ENCODE data around the gene CD7.

The CD7 gene

DNA sequence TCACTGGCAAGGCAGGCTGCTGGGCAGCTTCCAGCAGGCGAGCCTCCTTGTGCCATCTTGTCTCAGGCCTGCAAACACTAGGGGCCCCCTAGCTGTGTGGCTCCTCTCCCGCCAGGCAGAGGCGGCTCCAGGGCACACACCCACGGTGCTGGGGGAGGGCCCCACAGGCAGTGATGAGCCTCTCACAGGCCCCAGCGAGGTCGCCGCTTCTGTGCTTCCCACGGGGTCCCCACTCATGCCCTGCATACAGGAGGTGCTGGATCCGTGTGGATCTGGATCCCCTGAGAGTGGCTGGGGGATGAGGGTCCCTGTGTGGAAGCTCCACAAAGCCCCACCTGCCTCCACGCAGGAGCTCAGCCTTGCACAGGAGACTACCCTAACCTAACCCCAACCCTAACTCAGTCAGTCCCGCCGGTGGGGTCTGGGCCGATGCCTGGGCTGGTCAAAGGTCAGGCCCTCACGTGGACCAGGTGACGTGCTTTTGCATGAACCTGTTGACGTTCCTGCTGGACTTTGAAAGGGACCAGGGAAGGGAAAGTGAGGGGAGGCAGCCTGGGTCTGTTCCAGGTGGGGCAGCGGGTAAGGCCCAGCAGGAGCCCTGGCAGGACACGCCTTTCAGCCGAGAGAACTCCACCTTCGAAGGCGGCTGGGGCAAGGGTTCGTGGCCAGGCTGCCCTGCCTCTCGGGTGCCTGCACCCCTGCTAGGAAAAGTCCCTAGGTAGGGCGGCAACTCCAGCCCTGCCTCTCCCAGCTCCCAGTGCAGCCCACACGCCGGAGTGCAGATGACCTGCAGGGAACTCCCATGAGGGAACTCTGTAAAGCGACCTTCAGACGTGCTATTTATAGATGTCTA lies 11.0 kb upstream of the CD7 start:
- DNase-seq = no peak

DNA sequence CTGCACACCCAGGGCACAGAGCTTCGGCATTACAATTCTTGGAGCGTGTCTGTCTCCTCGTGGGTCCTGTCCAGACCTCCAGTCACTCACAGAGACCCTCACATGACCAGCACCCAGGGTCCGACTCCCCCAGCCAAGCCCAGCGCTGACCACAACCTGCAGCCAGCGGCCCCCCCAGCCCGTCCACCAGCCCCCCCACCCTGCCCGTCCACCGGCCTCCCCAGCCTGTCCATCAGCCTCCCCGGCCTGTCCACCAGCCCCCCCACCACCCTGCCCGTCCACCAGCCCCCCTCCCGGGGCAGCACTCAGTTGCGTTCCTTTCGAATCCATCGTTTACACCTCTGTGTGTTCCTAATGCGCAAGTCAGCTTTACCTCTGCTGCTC lies 10.3 kb upstream of the CD7 start:
- DNase-seq = no peak

DNA sequence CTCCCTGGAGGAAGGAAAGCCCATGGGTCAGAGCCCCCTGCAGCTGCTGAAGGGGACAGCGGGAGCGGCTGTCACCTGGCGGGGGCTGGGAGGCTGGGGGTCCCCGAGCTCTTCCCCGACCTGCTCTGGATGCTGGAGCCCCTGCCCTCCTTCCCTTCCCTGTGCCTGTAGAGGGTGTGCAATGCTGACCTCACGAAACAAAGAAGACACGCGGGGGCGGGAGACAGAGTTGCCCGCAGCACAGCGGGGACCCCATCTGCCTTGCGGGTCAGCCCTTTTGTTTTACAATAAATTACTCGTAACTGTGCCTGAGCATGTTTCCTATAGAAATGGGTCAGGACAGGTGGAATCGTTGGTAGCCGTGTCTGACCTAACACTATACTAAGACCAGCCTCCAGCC lies 9.9 kb upstream of the CD7 start:
- DNase-seq = no peak

DNA sequence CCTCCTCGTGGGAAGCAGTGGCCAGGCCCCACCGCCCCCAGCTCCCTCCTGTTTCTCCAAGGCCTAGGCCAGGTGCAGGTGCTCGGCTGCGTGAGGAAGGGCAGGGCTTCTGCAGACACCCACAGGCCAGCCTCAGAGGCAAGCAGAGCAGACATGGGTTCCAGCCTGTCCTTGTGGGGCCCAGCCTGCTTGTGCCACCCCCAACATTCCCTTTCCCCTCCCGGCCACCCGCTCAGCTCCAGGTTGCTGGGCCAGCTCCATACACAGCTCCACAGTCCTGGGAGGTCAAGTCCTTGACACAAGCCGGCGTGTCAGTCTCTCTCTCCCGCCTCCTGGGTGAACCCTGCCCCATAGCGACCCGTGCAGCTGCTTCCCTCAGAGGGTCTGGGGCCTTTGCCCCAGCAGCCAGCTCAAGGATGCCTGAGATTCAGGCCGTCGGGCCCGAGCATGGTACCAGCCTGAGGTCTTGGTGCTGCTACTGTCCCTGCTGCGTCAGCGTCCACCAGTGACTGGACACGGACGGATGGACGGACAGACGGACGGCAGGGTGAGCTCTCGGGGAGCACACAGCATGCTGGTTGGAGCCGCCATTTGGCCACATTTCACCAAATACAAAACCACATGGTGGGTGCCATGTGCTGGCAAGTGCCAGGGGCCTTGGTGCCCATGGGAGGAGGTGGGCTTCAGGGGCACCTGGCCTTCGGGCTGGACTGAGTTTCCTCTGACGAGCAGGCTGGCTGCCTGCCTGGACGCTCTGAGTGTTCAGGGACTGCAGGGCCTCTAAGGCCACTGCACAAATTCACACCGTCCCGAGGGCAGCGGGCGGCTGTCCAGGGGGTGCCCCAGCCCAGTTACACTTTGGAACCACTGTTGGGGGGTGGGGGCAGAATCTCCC lies 8.1 kb upstream of the CD7 start:
- DNase-seq = no peak

DNA sequence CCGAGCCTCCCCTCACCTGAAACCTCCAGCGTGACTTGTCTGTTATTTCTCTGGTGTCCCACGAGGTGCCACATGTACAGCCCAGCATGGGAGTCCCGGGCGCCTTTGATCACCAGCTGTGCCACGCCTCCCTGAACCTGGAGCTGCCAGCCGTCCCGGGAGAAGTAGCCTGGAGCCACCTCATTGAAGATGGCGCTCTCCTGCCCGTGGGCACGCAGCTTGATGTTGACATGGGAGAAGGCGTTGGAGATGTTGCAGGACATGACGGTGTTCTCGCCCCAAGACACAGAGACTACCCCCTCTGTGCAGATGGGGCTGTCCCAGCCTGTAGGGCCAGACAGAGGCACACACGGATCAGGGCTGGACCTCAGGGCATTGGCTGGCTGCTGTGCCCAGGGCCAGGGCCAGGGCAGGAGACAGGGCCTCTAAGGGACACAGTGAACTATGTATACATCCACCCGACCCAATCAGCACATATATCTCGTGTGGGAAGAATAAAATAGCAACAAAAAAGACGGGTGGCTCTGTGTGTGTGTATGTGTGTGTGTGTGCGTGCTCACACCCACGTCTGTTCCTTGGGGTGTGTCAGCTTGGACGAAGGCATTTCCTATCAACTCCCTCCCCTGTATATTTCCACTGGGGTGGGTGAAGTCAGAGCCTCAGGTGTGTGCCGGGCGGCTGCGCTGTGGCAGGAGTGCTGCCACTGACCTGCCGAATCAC lies 7.3 kb upstream of the CD7 start:
- no peak for DNase-seq

DNA sequence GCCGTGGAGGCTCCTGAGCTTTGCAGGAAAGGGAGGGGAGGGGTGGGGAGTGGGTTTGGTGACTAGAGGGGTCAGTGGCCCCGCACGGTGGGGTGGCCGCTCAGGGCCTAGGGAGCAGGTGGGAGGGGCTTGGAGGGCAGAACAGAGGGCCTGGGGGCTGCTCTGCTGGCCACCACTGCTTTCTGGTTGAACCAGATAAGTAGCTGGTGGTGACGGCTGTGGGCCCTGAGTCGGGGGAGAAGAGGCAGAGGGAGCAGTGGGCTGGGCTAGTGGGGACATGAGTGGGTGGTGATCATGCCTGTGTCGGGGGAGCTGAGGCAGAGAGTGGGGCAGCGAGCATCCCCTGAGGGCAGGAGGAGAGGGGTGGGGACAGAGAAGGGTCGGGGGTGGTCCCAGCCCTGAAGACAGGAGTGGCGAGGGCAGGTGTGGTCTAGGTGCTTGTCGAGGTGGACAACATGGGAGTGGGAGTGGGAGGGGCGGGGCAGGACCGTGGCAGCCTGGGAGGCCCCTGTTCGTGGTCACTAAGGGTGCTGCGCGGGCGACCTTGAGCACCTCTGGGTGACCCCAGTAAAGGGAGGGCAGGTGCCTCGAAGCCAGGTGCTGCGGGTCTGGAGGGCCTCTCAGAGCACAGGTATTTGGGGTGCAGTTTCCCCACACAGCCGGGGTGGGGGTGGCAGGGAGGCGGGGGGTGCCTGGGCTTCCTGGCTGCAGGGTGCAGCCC lies 6.3 kb upstream of the CD7 start:
- DNase-seq = no peak

DNA sequence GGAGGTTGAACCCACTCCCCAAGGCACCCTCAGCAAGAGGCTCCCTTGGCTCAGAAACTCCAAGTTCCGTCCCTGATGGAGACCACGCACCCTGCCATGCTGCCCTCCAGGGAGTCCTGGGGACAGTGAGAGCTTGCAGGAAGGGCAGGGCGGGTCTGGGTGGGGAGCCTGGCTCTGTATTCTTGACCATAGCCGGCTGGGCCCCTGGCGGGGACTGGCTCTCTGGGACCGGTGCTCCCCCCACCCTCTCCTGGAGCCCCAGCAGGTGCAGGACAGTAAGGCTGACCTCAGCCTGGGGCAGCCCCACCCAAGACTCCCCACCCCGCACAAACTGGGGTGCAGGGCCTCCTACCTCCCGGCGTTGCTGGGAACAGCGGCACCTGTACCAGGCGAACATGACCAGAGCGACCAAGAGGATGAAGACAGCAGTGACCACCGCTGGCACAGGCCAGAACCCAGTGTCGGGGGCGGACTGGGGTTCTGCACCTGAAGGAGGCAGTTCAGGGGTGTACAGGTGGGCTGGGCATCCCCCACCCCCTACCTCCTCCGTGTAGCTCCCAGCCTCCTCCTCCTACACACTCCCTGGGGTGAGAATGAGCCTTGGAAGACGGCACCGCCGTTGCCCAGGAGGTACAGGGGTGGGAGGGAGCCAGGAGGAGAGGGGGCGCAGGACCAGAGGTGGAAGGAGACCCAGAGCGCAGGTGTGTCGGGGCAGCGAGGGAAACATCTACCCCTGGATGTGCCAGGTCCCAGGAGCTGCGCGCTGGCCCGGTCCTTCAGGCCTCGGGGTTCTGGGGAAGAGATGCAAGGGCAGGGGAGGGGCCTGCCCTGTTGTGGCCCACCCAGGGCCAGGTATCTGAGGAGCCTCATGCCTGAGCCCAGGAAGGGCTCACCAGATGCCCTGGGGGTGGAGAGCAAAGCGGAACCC lies 5.4 kb upstream of the CD7 start:
- no peak for DNase-seq

DNA sequence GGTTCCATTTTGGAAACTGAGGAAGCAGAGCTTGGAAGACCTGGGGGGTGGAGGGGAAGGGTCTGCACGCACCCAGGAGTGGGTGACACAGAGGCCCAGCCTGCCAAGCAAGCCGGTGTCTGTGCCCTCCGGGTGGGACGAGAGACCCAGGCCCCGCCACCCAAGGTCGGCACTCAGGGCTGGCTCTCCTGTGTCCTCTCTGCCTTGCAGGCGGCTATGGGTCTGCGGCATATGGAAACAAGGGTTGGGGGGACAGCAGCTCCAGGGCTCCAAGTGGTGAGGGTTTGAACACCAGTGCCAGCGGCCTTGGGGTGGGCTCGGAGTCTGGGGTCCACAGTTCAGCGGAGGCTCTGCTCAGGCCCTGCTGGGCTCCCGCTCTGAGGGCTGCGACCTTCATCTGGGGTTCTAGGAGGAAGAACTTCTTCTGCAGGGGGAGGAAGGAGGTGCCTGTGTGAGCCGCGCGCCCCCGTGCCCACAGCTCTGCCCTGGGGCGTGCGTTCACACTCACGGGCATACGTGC lies 4.6 kb upstream of the CD7 start:
- DNase-seq = no peak

DNA sequence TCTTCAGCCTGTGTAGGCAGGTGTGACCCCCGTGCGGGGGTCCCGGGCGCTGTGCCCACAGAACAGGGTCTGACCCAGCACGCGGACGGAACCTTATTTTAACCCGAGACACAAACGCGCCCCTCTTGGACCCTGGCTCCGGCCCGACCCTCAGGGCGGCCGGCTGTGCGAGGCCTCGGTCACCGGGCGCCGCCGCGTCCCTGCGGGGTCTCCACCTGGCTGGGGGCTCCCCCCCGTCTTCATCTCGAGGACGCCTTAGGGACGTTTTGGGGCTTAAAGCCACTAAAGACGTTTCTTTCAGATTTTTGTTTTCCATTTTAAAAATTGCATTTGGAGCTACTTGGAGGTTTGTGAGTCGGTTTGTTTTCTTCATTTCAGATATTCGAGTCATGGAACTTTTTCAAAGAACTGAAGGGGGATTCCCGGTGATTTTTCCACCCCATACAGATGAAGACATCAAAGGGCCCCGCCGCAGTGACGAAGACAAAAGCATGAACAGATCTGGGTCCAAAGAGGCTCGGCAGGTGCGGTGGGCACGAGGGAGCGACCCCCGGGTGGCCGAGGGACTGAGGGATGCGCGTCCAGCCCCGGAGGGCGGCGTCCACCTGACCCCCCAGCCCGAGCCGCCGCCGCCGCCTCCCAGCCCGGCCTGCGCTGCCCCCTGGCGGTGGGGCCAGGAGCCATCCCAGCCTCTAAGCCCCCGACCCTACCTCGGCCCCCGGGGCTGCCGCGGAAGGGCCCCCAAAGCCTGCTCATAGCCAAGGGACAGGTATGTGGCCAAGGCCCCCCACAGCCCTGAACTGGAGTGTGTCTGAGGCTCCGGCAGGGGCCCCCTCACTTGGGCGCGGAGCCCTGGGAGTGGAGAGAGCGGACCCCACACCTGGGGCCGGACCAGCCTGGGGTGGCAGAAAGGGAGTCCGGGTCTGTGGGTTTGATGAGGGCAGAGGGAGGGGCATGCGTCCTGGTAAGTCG lies 3.8 kb upstream of the CD7 start:
- DNase-seq = peak; percentile 75 to 84 (median 80)

DNA sequence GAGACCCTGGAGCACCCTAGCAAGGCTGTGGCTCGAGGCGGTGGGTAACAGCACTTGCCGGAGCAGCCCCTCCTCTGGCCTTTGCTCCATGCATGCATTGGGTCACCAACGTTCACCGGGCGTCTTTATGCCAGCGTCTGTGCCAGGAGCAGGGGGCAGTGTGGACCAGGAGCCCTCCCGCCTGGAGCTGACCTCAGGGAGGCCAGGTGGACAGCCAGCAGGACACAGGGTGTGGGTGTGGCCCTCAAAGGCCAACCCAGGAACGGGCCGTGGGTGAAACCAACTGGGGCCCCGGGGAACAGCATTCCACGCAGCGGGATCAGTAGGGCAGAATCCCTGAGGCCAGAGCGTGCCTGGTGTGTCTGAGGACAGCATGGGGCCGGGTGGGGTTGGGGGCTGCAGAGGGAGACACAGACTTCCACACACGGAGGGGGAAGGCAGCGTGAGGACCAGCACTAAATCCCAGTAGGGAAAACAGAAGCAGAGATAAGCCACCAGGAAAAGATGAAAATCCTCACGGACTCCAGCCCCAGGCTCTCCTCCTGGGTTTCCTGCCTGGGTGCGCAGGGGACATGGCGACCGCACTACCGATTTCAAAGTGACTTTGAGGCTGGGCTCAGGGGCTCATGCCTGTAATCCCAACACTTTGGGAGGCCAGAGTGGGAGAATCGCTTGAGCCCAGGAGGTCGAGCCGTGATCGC lies 2.9 kb upstream of the CD7 start:
- DNase-seq = no peak

DNA sequence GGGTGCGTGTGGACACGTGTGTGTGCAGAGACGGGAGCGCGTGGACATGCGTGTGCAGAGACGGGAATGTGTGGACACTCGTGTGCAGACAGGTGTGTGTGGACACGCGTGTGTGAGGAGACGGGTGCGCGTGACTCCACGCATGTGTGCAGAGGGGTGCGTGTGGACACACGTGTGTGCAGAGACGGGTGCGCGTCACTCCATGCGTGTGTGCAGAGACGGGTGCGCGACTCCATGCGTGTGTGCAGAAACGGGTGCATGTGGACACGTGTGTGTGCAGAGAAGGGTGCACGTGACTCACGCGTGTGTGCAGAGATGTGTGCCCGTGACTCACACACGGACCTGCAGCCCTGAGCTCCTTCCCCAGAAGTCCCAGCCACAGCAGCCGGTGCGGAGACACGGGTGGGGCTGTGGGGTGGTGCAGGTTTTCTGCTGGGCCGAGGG lies 2.2 kb upstream of the CD7 start:
- DNase-seq = no peak

DNA sequence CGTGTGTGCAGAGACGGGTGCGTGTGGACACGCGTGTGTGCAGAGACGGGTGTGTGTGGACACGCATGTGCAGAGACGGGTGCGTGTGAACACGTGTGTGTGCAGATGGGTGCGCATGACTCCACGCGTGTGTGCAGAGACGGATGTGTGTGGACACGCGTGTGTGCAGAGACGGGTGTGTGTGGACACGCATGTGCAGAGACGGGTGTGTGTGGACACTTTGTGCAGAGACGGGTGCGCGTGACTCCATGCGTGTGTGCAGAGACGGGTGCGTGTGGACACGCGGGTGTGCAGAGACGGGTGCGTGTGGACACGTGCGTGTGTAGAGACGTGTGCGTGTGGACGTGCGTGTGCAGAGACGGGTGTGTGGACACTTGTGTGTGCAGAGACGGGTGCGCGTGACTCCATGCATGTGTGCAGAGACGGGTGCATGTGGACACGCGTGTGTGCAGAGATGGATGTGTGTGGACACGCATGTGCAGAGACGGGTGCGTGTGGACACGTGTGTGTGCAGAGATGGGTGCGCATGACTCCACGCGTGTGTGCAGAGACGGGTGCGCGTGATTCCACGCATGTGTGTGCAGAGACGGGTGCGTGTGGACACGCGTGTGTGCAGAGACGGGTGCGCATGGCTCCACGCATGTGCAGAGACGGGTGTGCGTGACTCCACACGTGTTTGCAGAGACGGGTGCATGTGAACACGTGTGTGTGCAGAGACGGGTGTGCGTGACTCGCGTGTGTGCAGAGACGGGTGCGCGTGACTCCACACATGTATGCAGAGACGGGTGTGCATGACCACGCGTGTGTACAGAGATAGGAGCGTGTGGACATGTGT lies 1.6 kb upstream of the CD7 start:
- DNase-seq = no peak

DNA sequence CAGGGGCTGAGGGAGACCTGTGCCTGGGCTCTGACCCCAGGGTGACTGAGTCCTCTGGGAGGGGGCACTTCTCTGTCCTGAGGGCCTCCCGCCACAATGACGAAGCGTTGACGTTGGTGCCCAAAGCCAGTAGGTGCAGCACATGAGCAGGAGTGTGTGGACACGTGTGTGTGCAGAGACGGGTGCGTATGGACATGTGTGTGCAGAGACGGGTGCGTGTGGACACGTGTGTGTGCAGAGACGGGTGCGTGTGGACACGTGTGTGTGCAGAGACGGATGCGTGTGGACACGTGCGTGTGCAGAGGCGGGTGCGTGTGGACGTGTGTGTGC lies 726 bp upstream of the CD7 start:
- no peak for DNase-seq

DNA sequence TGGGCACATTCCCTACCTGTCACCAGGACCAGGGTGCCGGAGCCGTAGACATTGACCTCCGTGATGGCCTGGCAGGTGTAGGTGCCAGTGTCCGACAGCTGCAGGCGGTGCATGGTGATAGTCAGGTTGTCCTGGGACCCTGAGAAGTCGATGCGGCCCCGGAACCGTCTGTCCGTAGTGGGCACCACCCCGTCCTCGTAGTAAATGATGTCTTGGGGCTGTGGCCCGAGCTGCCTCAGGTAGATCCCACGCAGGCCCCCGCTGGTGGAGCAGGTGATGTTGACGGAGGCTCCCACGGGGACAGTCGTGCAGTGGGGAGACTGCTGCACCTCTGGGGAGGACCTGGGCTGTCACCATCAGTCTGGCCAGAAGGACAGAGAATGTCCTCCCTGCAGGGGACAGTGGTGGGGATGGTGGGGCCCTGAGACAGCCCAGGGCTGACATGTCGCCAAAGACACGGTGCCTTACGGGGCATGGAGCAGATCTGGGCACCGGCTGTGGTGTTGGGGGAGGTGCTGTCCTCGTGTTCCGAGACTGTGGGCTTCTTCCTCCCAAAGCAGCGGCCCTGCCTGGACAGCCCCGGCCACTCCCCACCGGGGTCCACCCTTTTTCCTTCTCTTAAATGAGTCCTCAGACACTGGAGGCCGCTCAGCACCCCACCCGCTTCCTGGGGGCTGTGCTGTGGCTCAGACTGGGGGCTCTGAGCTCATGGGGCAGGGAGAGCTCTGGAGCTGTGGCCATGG lies 586 bp downstream of the CD7 start:
- no peak for DNase-seq

DNA sequence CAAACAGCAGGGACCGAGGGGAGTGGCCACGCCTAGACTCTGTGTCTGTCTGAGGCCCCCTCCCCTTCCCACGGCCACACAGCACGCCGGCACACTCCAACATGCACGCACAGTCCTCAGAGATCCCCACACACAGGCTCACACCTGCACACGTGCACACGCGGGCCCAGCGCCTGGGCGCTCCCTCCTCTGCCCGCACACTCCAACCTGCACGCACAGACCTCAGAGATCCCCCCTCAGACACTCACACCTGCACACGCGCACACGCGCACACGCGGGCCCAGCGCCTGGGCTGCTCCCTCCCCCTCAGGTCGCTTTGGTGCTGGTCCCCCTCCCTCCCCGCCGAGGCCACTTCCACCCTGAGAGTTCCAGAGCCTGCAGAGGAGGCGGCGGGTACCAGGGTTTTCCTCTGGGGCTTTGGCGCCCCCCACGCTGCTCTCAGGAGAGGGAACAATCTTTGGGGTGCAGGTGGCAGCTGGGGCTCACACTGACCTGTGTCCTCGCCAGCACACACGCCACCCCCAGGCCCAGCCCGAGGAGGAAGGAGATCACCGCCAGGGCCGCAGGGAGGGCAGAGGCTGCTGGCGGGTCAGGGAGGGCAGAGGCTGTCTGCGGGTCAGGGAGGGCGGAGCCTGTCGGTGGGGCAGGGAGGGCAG lies 1.6 kb downstream of the CD7 start:
- peak in 2 of 3 donors; percentile 30 to 59 for DNase-seq

DNA sequence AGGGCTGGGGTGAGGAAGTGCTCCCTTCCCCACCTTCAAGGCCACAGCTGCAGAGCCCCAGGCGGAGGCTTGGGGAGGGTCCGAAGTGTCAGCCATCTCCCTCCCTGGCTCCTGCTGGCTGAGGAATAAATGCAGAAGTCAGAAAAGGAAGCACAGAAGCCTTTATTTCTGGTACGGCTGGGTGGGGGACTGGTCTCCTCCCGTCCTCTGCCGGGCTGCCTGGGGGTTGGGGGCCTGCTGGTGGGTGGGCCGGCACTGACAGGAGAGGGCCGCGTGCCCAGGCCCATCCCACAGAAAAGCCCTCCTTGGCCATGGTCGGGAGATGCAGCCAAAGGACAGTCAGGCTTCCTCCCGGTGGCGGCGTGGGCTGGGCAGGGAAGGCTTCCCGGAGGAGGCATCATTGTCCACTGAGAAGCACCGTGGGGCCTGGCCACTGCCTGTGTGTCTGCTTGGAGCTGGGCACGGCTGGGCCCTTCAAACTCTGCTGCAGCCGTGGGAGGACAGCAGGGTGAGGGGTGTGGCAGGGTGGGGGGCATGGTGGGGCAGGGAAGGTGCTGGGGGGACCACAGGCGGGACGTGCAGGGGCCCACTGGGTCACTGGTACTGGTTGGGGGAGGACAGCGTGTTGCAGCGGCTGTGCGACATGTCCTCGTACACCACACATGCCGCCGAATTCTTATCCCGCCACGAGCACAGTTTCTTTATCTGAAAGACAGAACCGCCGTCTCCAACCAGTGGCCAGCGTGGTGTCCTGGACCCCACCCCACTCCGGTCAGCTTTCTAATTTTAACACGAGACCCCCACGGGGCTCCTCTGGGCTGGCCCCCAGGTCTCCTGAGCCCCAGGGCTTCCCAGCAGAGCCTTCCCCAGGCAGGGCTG lies 2.4 kb downstream of the CD7 start:
- DNase-seq = peak in 2 of 3 donors; percentile 49 to 53
